PFSK-1 (cell line): ENCODE results near the gene HOXB7.

Source experiments
- FOXP2 ChIP-seq: optimal IDR thresholded peaks from 2 replicates; pipeline ENCODE3; 2011; ENCODE audit warnings: borderline replicate concordance, control low read depth, inconsistent platforms; ENCODE audit not compliant: insufficient read depth; ENCODE audit errors: extremely low read length, extremely low read depth
- POLR2AphosphoS5 ChIP-seq: IDR thresholded peaks from 2 replicates; pipeline ENCODE4 v1.6.1; 2012; ENCODE audit warnings: low read depth, mild to moderate bottlenecking, control low read depth, low read length, moderate library complexity
- SIN3A ChIP-seq: IDR thresholded peaks from 2 replicates; pipeline ENCODE4 v1.6.1; 2012; ENCODE audit warnings: mild to moderate bottlenecking, low read length, moderate library complexity, borderline replicate concordance; ENCODE audit not compliant: insufficient read depth
- TAF1 ChIP-seq: IDR thresholded peaks from 2 replicates; pipeline ENCODE4 v1.6.1; 2012; ENCODE audit warnings: low read length, control low read depth, borderline replicate concordance; ENCODE audit not compliant: insufficient read depth
- TF ChIP-seq, protein P1 (sequence below), 2 experiments: IDR thresholded peaks; 2 replicates each; pipeline versions ENCODE4 v1.6.1 to v1.8.0; 2011 to 2012; ENCODE audit warnings: low read depth in 2 of 2, low read length in 2 of 2, control low read depth in 1 of 2, inconsistent platforms in 1 of 2, mild to moderate bottlenecking in 1 of 2, moderate library complexity in 1 of 2; ENCODE audit not compliant: insufficient read depth in 1 of 2

HOXB7 gene

GRCh38 chr17:48562934-48563333, 47.9 kb downstream of the HOXB7 start:
- TF ChIP-seq SIN3A, result no peak
- no peak for TF ChIP-seq FOXP2
- TF ChIP-seq TAF1, result no peak
- TF ChIP-seq, protein P1, sequence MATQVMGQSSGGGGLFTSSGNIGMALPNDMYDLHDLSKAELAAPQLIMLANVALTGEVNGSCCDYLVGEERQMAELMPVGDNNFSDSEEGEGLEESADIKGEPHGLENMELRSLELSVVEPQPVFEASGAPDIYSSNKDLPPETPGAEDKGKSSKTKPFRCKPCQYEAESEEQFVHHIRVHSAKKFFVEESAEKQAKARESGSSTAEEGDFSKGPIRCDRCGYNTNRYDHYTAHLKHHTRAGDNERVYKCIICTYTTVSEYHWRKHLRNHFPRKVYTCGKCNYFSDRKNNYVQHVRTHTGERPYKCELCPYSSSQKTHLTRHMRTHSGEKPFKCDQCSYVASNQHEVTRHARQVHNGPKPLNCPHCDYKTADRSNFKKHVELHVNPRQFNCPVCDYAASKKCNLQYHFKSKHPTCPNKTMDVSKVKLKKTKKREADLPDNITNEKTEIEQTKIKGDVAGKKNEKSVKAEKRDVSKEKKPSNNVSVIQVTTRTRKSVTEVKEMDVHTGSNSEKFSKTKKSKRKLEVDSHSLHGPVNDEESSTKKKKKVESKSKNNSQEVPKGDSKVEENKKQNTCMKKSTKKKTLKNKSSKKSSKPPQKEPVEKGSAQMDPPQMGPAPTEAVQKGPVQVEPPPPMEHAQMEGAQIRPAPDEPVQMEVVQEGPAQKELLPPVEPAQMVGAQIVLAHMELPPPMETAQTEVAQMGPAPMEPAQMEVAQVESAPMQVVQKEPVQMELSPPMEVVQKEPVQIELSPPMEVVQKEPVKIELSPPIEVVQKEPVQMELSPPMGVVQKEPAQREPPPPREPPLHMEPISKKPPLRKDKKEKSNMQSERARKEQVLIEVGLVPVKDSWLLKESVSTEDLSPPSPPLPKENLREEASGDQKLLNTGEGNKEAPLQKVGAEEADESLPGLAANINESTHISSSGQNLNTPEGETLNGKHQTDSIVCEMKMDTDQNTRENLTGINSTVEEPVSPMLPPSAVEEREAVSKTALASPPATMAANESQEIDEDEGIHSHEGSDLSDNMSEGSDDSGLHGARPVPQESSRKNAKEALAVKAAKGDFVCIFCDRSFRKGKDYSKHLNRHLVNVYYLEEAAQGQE (IDR thresholded peaks at IDR 0.05; ENCODE audit: insufficient read depth in 1 of 2, low read depth in 2 of 2, low read length in 2 of 2), result no peak
- no peak for TF ChIP-seq POLR2AphosphoS5

DNA sequence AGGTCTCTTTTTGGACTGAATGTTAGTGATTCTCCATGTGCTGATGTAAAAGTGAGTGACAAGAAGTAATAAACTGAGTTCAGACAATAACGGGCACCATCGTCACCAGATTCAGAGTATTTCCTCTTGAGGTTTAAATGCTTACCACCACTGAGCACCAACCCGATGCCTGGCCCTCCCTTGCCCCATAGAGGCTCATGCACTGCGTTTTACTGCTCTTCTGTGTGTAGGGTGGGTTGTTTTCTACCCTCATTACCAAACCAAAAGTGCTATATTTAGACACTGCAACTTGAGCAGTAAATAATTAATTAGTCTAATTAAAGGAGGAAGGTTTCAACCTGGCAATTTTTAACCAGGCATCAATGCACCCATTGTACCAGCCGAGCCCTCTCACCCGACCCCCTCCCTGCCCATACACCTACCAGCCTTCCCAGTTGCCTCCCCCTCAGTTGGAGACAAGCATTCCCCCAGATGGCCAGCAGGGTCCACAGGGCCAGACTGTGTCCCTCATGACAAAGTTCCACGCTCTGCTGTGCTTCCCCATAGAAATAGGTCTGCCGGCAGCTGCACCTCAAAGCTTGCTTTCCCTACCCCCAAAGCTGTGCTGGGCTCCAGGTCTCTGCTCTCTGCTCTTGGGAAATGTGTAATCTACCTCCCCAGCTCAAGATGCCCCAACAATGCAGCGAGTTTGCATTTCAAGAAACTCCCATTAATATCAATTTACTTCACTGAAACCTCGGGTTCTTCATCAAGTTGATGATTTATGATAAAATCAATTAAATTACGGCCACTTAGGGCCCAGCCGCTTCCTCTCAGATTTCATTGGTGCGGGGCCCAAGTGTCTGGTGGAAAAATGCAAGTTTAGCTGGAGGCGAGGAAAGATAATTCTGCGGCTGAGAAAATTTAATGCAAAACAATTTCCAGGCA, 48.7 kb downstream of the HOXB7 start:
- TF ChIP-seq, protein P1 (IDR thresholded peaks at IDR 0.05; ENCODE audit: insufficient read depth in 1 of 2, low read depth in 2 of 2, low read length in 2 of 2), result no peak
- no peak for TF ChIP-seq FOXP2
- TF ChIP-seq SIN3A, result no peak
- TF ChIP-seq TAF1, result no peak

DNA sequence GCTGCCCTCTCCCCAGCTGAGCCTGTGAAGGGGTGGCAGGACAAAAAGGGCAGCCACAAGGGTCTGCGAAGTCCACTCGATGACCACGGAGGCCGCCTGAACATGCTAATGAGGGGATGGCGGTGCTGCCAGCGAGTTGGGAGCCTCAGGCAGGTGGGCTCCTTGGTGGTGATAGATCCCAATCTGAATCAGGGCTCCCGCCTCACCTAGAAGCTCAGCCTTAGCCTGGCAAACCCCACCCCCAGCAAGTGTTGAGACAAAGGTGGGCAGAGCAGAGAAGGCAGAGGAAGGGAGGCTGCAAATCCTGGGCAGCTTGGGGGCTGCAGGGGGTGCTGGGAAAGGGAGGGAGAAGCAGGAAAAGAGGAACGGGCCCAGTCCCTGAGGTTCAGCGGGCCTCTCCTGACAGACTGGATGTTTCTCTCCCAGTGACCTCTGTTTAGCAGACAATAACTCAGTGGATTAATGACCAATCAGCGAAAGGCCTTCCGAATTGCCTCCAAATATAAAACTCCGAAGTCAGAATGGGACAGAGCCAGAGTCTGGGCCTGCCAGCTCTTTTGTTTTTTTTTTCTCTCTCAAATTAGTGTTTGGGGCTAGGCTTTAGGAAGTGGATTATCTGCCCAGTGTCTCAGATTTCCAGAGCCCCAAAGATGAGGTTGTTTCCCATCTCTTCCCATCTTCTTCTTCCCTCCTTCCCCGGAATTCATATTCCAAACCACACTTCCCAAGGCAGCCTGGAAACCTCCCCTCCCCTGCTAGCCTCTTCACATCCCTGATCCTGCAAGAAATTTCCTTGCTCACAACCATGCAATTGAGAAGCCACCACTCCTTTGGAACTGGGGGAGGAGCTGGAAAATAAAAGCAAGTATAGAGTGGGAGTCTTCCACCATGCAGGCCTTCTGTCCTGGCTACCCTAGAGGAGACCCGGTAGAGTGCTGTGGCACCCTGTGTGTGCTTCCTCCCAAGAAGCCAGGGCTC, 50.7 kb downstream of the HOXB7 start:
- TF ChIP-seq POLR2AphosphoS5 (no peak), TAF1 (no peak), FOXP2 (no peak)

GRCh38 chr17:48559122-48559839, 51.5 kb downstream of the HOXB7 start:
- TF ChIP-seq SIN3A (no peak), POLR2AphosphoS5 (no peak), FOXP2 (no peak), TAF1 (no peak)
- TF ChIP-seq, protein P1 (IDR thresholded peaks at IDR 0.05; ENCODE audit: insufficient read depth in 1 of 2, low read depth in 2 of 2, low read length in 2 of 2), result no peak

DNA sequence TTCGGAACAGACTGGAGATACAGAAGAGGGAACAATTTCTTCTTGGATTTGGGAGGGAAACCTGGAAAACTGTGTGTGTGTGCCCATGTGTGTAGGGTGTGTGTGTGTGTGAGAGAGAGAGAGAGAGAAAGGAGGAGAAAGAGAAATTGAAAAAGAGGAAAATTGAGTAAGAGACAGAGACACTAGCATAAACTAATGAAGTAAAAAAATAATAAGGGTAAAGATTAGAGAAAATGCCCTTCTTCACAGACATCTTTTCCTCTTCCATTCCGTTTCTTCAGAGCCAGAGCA, 52.0 kb downstream of the HOXB7 start:
- TF ChIP-seq POLR2AphosphoS5 (no peak), TAF1 (no peak), FOXP2 (no peak)
- TF ChIP-seq, protein P1 (IDR thresholded peaks at IDR 0.05; ENCODE audit: insufficient read depth in 1 of 2, low read depth in 2 of 2, low read length in 2 of 2), result no peak
